Gastroesophageal sphincter (tissue), 3 donors: ENCODE measurements around the gene SLC17A9.

Experiments used
- EP300 ChIP-seq: sonication (generic); formaldehyde crosslinking; IDR thresholded peaks from one replicate; pipeline ENCODE4 v1.6.1; 2017; ENCODE audit warnings: antibody characterized with exemption, mild to moderate bottlenecking
- POLR2A ChIP-seq, 2 donors: fragments of 450-650 bp; IDR thresholded peaks; one replicate each; pipeline ENCODE4 v1.6.1; 2017; ENCODE audit warnings: antibody characterized with exemption in 2 of 2, mild to moderate bottlenecking in 2 of 2, moderate library complexity in 1 of 2
- POLR2AphosphoS5 ChIP-seq: sonication (generic); formaldehyde crosslinking; IDR thresholded peaks from one replicate; pipeline ENCODE4 v1.6.1; 2017; ENCODE audit warnings: antibody characterized with exemption
- TF ChIP-seq, protein P1 (sequence below), 4 experiments: fragments of 200-600 bp in 2 of 4; fragments of 450-650 bp in 2 of 4; sonication (generic) in 1 of 4; IDR thresholded peaks; one replicate each; pipeline ENCODE4 v1.5.1; 2017 to 2019; ENCODE audit warnings: antibody characterized with exemption in 4 of 4, mild to moderate bottlenecking in 2 of 4, moderate library complexity in 2 of 4

DNA sequence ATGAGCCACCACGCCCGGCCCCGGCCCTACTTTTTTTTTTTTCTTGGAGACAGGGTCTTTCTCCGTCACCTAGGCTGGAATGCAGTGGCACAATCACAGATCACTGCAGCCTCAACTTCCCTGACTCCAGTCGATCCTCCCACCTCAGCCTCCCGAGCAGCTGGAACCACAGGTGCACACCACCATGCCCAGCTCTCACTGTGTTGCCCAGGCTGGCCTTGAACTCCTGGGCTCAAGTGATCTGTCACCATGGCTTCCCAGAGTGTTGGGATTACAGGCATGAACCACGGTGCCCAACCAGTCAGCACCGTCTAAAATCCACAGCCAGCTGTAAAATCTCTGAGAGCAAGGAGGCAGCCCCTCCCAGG is 17.4 kb downstream of the SLC17A9 start:
- TF ChIP-seq POLR2A (IDR thresholded peaks at IDR 0.05) (no peak), POLR2AphosphoS5 (no peak), EP300 (no peak)
- TF ChIP-seq, protein P1, sequence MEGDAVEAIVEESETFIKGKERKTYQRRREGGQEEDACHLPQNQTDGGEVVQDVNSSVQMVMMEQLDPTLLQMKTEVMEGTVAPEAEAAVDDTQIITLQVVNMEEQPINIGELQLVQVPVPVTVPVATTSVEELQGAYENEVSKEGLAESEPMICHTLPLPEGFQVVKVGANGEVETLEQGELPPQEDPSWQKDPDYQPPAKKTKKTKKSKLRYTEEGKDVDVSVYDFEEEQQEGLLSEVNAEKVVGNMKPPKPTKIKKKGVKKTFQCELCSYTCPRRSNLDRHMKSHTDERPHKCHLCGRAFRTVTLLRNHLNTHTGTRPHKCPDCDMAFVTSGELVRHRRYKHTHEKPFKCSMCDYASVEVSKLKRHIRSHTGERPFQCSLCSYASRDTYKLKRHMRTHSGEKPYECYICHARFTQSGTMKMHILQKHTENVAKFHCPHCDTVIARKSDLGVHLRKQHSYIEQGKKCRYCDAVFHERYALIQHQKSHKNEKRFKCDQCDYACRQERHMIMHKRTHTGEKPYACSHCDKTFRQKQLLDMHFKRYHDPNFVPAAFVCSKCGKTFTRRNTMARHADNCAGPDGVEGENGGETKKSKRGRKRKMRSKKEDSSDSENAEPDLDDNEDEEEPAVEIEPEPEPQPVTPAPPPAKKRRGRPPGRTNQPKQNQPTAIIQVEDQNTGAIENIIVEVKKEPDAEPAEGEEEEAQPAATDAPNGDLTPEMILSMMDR (IDR thresholded peaks at IDR 0.05): no peak
